ENCODE results near the gene ST3GAL5. TPM values are rescaled to one million over a fixed set of nuclear protein-coding genes. Genes with fewer than 3 reads are reported as not detected.
A peak's percentile ranks its signal among the peaks of the same experiment; 100 is the strongest.

Gene ST3GAL5
- total and polyA plus RNA-seq, 12 donors: 2.0 to 11.8 (median 3.8) TPM

- Histone ChIP-seq H3K27me3 (no peaks in the 10 kb centered on the region), H3K4me3 (no peak overlapping the region), H3K27ac (no peak overlapping the region), H3K4me1 (peaks cover 6 to 29% (median 15%) of the 10 kb centered on the region in 9 donors), H3K36me3 (no peaks in the 10 kb centered on the region), H3K9me3 (no peaks in the 10 kb centered on the region)
- intact Hi-C loops (cut with DNase I): no loop called here
- no peak for ATAC-seq
- no peak for TF ChIP-seq CTCF (IDR thresholded peaks at IDR 0.05)
- no peak for DNase-seq
- 94 to 98% methylated on average over 3 of the region's 3 CpGs for WGBS, 2 donors
Observed at GRCh38 chr2:85807756-85808155, 81.0 kb downstream of the ST3GAL5 start.

GRCh38 chr2:85806358-85807118 lies 82.3 kb downstream of the ST3GAL5 start:
- Histone ChIP-seq H3K9me3 (peaks cover 0 to 4% (median 0%) of the 10 kb centered on the region in 11 donors), H3K4me1 (peaks cover 1 to 21% (median 11%) of the 10 kb centered on the region in 9 donors), H3K4me3 (no peak overlapping the region), H3K27me3 (no peaks in the 10 kb centered on the region), H3K27ac (no peak overlapping the region), H3K36me3 (no peaks in the 10 kb centered on the region)
- DNase-seq (no peak), ATAC-seq (no peak)
- TF ChIP-seq CTCF (IDR thresholded peaks at IDR 0.05): no peak
- intact Hi-C loops (cut with DNase I): no loop called here
- 93 to 94% methylated on average over 4 of the region's 4 CpGs for WGBS, 2 donors

- peak; percentile 51 to 72 (median 67) for TF ChIP-seq CTCF (IDR thresholded peaks at IDR 0.05)
- ATAC-seq (peak in 1 of 8 donors; percentile 32), DNase-seq (no peak)
- H3K36me3 ChIP-seq: no peaks in the 10 kb centered on the region
- H3K4me1 ChIP-seq: peaks cover 0 to 8% (median 0%) of the 10 kb centered on the region in 9 donors
- no peak overlapping the region for H3K4me3 ChIP-seq
- H3K27me3 ChIP-seq: no peaks in the 10 kb centered on the region
- H3K9me3 ChIP-seq: peaks cover 0 to 15% (median 4%) of the 10 kb centered on the region in 11 donors
- intact Hi-C loops (cut with DNase I): loop anchor here in 1 of 10 donors (2.0 kb wide), 2 partner anchors 54 to 76 kb away; no protein-coding TSS in a partner anchor
- WGBS, 2 donors: 0 to 3% methylated on average over 1 of the region's 1 CpG
- H3K27ac ChIP-seq: no peak overlapping the region
Observed at GRCh38 chr2:85804583-85804982, 84.2 kb downstream of the ST3GAL5 start.

- intact Hi-C loops (cut with DNase I): loop anchor here in 2 of 10 donors (2.0 kb wide), 3 partner anchors 53 to 75 kb away; no protein-coding TSS in a partner anchor
- DNase-seq (no peak), ATAC-seq (no peak)
- peaks cover 0 to 15% (median 4%) of the 10 kb centered on the region in 11 donors for H3K9me3 ChIP-seq
- no peaks in the 10 kb centered on the region for H3K36me3 ChIP-seq
- H3K4me3 ChIP-seq: no peak overlapping the region
- no peak for TF ChIP-seq CTCF (IDR thresholded peaks at IDR 0.05)
- no peak overlapping the region for H3K27ac ChIP-seq
- H3K4me1 ChIP-seq: peaks cover 0 to 14% (median 0%) of the 10 kb centered on the region in 9 donors
- 81 to 86% methylated on average over 10 of the region's 10 CpGs for WGBS, 2 donors
- no peaks in the 10 kb centered on the region for H3K27me3 ChIP-seq
Observed at GRCh38 chr2:85803704-85804425, 84.9 kb downstream of the ST3GAL5 start.

Measured in heart right ventricle (tissue), 16 donors.